ENCODE measurements around the gene CWF19L2. TPM values are rescaled to one million over a fixed set of nuclear protein-coding genes. Genes with fewer than 3 reads are reported as not detected.

CWF19L2 gene
- total RNA-seq, 1 donor from 2014 or later, result 7.9 TPM

GRCh38 chr11:107496011-107496410 is 38.4 kb upstream of the CWF19L2 start:
- TF ChIP-seq CTCF (IDR thresholded peaks at IDR 0.05), result no peak
- peaks cover 5% of the 10 kb centered on the region for H3K4me1 Mint-ChIP-seq (ENCODE audit: low read depth)
- H3K4me3 Mint-ChIP-seq (ENCODE audit: unreplicated experiment), result no peak overlapping the region
- no peak for DNase-seq (ENCODE audit: low spot score)
- no peaks in the 10 kb centered on the region for H3K9me3 Mint-ChIP-seq (ENCODE audit: low read depth)
- H3K27ac Mint-ChIP-seq (ENCODE audit: unreplicated experiment), result no peak overlapping the region
- no peaks in the 10 kb centered on the region for H3K36me3 Mint-ChIP-seq (ENCODE audit: low read depth)
- no peaks in the 10 kb centered on the region for H3K27me3 Mint-ChIP-seq (ENCODE audit: low read depth)

- no peak for TF ChIP-seq CTCF (IDR thresholded peaks at IDR 0.05)
- Mint-ChIP-seq H3K4me1 (ENCODE audit: low read depth) (peaks cover 5% of the 10 kb centered on the region), H3K9me3 (ENCODE audit: low read depth) (no peaks in the 10 kb centered on the region), H3K4me3 (ENCODE audit: unreplicated experiment) (no peak overlapping the region), H3K27me3 (ENCODE audit: low read depth) (peaks cover 6% of the 10 kb centered on the region), H3K36me3 (ENCODE audit: low read depth) (no peaks in the 10 kb centered on the region), H3K27ac (ENCODE audit: unreplicated experiment) (no peak overlapping the region)
- DNase-seq (ENCODE audit: low spot score), result no peak
Measured at GRCh38 chr11:107494055-107494454, 36.4 kb upstream of the CWF19L2 start.

GRCh38 chr11:107493117-107493516 is 35.5 kb upstream of the CWF19L2 start:
- no peak for TF ChIP-seq CTCF (IDR thresholded peaks at IDR 0.05)
- Mint-ChIP-seq H3K9me3 (ENCODE audit: low read depth) (peaks cover 4% of the 10 kb centered on the region), H3K4me1 (ENCODE audit: low read depth) (peaks cover 5% of the 10 kb centered on the region), H3K27ac (ENCODE audit: unreplicated experiment) (no peak overlapping the region), H3K4me3 (ENCODE audit: unreplicated experiment) (no peak overlapping the region), H3K36me3 (ENCODE audit: low read depth) (no peaks in the 10 kb centered on the region), H3K27me3 (ENCODE audit: low read depth) (peaks cover 10% of the 10 kb centered on the region)
- no peak for DNase-seq (ENCODE audit: low spot score)

- no peak overlapping the region for H3K4me3 Mint-ChIP-seq (ENCODE audit: unreplicated experiment)
- H3K27ac Mint-ChIP-seq (ENCODE audit: unreplicated experiment), result no peak overlapping the region
- peaks cover 10% of the 10 kb centered on the region for H3K27me3 Mint-ChIP-seq (ENCODE audit: low read depth)
- H3K36me3 Mint-ChIP-seq (ENCODE audit: low read depth), result no peaks in the 10 kb centered on the region
- no peak for DNase-seq (ENCODE audit: low spot score)
- H3K9me3 Mint-ChIP-seq (ENCODE audit: low read depth), result peaks cover 4% of the 10 kb centered on the region
- no peak for TF ChIP-seq CTCF (IDR thresholded peaks at IDR 0.05)
- peaks cover 1% of the 10 kb centered on the region for H3K4me1 Mint-ChIP-seq (ENCODE audit: low read depth)
Measured at GRCh38 chr11:107490836-107491235, 33.2 kb upstream of the CWF19L2 start.

- H3K4me3 Mint-ChIP-seq (ENCODE audit: unreplicated experiment), result no peak overlapping the region
- DNase-seq (ENCODE audit: low spot score), result no peak
- no peaks in the 10 kb centered on the region for H3K9me3 Mint-ChIP-seq (ENCODE audit: low read depth)
- H3K27ac Mint-ChIP-seq (ENCODE audit: unreplicated experiment), result no peak overlapping the region
- H3K36me3 Mint-ChIP-seq (ENCODE audit: low read depth), result no peaks in the 10 kb centered on the region
- no peak for TF ChIP-seq CTCF (IDR thresholded peaks at IDR 0.05)
- H3K27me3 Mint-ChIP-seq (ENCODE audit: low read depth), result peaks cover 28% of the 10 kb centered on the region
- no peaks in the 10 kb centered on the region for H3K4me1 Mint-ChIP-seq (ENCODE audit: low read depth)
Measured at GRCh38 chr11:107482234-107482633, 24.6 kb upstream of the CWF19L2 start.

Measured in chondrocyte (in vitro differentiated cells).